ENCODE results near the gene PDLIM4.

DNA sequence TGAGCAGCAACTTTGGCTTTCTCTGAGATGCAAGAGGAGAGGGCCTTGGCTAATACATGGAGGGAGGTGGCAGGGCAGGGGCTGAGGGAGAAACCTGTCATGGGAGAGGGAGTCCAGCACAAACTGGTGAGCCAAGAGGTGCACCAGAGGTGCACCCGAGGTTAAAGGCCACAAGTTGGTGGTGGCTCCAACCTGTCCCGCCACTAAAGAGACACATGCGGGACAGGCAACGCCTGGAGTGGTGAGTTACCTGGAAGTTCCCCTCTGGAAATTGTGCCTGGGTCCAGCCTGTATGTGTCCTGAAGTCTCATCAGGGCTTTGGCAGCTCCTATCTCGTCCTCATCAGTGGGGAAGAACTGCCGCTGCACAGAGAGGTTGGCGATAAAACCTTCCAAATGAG is 43.8 kb upstream of the PDLIM4 start:
- TF ChIP-seq, protein P1, sequence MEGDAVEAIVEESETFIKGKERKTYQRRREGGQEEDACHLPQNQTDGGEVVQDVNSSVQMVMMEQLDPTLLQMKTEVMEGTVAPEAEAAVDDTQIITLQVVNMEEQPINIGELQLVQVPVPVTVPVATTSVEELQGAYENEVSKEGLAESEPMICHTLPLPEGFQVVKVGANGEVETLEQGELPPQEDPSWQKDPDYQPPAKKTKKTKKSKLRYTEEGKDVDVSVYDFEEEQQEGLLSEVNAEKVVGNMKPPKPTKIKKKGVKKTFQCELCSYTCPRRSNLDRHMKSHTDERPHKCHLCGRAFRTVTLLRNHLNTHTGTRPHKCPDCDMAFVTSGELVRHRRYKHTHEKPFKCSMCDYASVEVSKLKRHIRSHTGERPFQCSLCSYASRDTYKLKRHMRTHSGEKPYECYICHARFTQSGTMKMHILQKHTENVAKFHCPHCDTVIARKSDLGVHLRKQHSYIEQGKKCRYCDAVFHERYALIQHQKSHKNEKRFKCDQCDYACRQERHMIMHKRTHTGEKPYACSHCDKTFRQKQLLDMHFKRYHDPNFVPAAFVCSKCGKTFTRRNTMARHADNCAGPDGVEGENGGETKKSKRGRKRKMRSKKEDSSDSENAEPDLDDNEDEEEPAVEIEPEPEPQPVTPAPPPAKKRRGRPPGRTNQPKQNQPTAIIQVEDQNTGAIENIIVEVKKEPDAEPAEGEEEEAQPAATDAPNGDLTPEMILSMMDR (IDR thresholded peaks at IDR 0.05; ENCODE audit: insufficient read depth, low read length): no peak
- TF ChIP-seq, protein P2, sequence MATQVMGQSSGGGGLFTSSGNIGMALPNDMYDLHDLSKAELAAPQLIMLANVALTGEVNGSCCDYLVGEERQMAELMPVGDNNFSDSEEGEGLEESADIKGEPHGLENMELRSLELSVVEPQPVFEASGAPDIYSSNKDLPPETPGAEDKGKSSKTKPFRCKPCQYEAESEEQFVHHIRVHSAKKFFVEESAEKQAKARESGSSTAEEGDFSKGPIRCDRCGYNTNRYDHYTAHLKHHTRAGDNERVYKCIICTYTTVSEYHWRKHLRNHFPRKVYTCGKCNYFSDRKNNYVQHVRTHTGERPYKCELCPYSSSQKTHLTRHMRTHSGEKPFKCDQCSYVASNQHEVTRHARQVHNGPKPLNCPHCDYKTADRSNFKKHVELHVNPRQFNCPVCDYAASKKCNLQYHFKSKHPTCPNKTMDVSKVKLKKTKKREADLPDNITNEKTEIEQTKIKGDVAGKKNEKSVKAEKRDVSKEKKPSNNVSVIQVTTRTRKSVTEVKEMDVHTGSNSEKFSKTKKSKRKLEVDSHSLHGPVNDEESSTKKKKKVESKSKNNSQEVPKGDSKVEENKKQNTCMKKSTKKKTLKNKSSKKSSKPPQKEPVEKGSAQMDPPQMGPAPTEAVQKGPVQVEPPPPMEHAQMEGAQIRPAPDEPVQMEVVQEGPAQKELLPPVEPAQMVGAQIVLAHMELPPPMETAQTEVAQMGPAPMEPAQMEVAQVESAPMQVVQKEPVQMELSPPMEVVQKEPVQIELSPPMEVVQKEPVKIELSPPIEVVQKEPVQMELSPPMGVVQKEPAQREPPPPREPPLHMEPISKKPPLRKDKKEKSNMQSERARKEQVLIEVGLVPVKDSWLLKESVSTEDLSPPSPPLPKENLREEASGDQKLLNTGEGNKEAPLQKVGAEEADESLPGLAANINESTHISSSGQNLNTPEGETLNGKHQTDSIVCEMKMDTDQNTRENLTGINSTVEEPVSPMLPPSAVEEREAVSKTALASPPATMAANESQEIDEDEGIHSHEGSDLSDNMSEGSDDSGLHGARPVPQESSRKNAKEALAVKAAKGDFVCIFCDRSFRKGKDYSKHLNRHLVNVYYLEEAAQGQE (IDR thresholded peaks at IDR 0.05; ENCODE audit: insufficient replicate concordance, low read depth): no peak
- TF ChIP-seq GABPA (IDR thresholded peaks at IDR 0.05; ENCODE audit: low read depth): no peak
- TF ChIP-seq POLR2AphosphoS5 (IDR thresholded peaks at IDR 0.05; ENCODE audit: low read depth): no peak
